ENCODE data around the gene PPP4R2. TPM values are rescaled to one million over a fixed set of nuclear protein-coding genes. Genes with fewer than 3 reads are reported as not detected.

The PPP4R2 gene
- total RNA-seq, 1 donor from 2014 or later, result 143 TPM

- H3K9ac ChIP-seq, result no peak overlapping the region
- H3K4me1 Mint-ChIP-seq, result peaks cover 38% of the 10 kb centered on the region
- no peak overlapping the region for H3K4me3 Mint-ChIP-seq
- H3K9me3 Mint-ChIP-seq, result no peaks in the 10 kb centered on the region
- no peak overlapping the region for H3K27ac Mint-ChIP-seq
- no peaks in the 10 kb centered on the region for H4K20me1 ChIP-seq (ENCODE audit: low read depth)
- no peaks in the 10 kb centered on the region for H3K36me3 ChIP-seq
- no peak overlapping the region for H3K27ac ChIP-seq
- H3K9me3 ChIP-seq (ENCODE audit: low read depth), result no peaks in the 10 kb centered on the region
- H3K27me3 Mint-ChIP-seq (ENCODE audit: insufficient read depth, low read depth), result no peaks in the 10 kb centered on the region
- H3K4me3 ChIP-seq, result no peak overlapping the region
- no peaks in the 10 kb centered on the region for H3K79me2 ChIP-seq (ENCODE audit: low read depth)
- H2AFZ ChIP-seq (replicated peaks), result no peak overlapping the region
- peaks cover 31% of the 10 kb centered on the region for H3K4me1 ChIP-seq
- no peak overlapping the region for H3K4me2 ChIP-seq
- H3K27me3 ChIP-seq, result no peaks in the 10 kb centered on the region
- DNase-seq (ENCODE audit: low spot score), result no peak
- H3F3A ChIP-seq (ENCODE audit: low read depth), result peaks cover 16% of the 10 kb centered on the region
- TF ChIP-seq EZH2phosphoT487 (IDR thresholded peaks at IDR 0.05), result no peak
- no peak for TF ChIP-seq EZH2 (IDR thresholded peaks at IDR 0.05)
- TF ChIP-seq CTCF (IDR thresholded peaks at IDR 0.05), result no peak
- H3K36me3 Mint-ChIP-seq, result no peaks in the 10 kb centered on the region
Observed at GRCh38 chr3:72953325-72953956, 43.2 kb upstream of the PPP4R2 start.

GRCh38 chr3:72957297-72957696 is 39.3 kb upstream of the PPP4R2 start:
- peaks cover 2% of the 10 kb centered on the region for H3K27me3 Mint-ChIP-seq (ENCODE audit: insufficient read depth, low read depth)
- Histone ChIP-seq H3K4me2 (peak overlapping the region; percentile 65), H3K4me3 (no peak overlapping the region), H3K9ac (no peak overlapping the region), H3K27me3 (no peaks in the 10 kb centered on the region), H3K4me1 (peaks cover 36% of the 10 kb centered on the region), H4K20me1 (ENCODE audit: low read depth) (no peaks in the 10 kb centered on the region), H3K27ac (peak overlapping the region; percentile 11), H3K9me3 (ENCODE audit: low read depth) (no peaks in the 10 kb centered on the region), H3F3A (ENCODE audit: low read depth) (peaks cover 16% of the 10 kb centered on the region), H2AFZ (replicated peaks) (no peak overlapping the region), H3K36me3 (no peaks in the 10 kb centered on the region), H3K79me2 (ENCODE audit: low read depth) (no peaks in the 10 kb centered on the region)
- TF ChIP-seq EZH2phosphoT487 (IDR thresholded peaks at IDR 0.05) (no peak), EZH2 (IDR thresholded peaks at IDR 0.05) (no peak), CTCF (IDR thresholded peaks at IDR 0.05) (no peak)
- peak overlapping the region; percentile 56 for H3K4me3 Mint-ChIP-seq
- H3K36me3 Mint-ChIP-seq, result no peaks in the 10 kb centered on the region
- H3K9me3 Mint-ChIP-seq, result no peaks in the 10 kb centered on the region
- peak overlapping the region; percentile 99 for H3K27ac Mint-ChIP-seq
- peaks cover 53% of the 10 kb centered on the region for H3K4me1 Mint-ChIP-seq
- DNase-seq (ENCODE audit: low spot score), result peak; percentile 81

GRCh38 chr3:72959336-72959735 is 37.3 kb upstream of the PPP4R2 start:
- Histone ChIP-seq H3K9ac (no peak overlapping the region), H3K4me3 (no peak overlapping the region), H2AFZ (replicated peaks) (no peak overlapping the region), H3K79me2 (ENCODE audit: low read depth) (no peaks in the 10 kb centered on the region), H3F3A (ENCODE audit: low read depth) (peaks cover 16% of the 10 kb centered on the region), H3K36me3 (no peaks in the 10 kb centered on the region), H3K9me3 (ENCODE audit: low read depth) (no peaks in the 10 kb centered on the region), H3K4me2 (no peak overlapping the region), H3K27me3 (no peaks in the 10 kb centered on the region), H4K20me1 (ENCODE audit: low read depth) (no peaks in the 10 kb centered on the region), H3K27ac (no peak overlapping the region), H3K4me1 (peaks cover 33% of the 10 kb centered on the region)
- no peak for DNase-seq (ENCODE audit: low spot score)
- peak overlapping the region; percentile 7 for H3K4me3 Mint-ChIP-seq
- H3K4me1 Mint-ChIP-seq, result peaks cover 49% of the 10 kb centered on the region
- H3K9me3 Mint-ChIP-seq, result no peaks in the 10 kb centered on the region
- no peaks in the 10 kb centered on the region for H3K36me3 Mint-ChIP-seq
- H3K27ac Mint-ChIP-seq, result no peak overlapping the region
- peaks cover 2% of the 10 kb centered on the region for H3K27me3 Mint-ChIP-seq (ENCODE audit: insufficient read depth, low read depth)
- TF ChIP-seq EZH2 (IDR thresholded peaks at IDR 0.05), result no peak
- TF ChIP-seq EZH2phosphoT487 (IDR thresholded peaks at IDR 0.05), result no peak
- TF ChIP-seq CTCF (IDR thresholded peaks at IDR 0.05), result no peak
